Measurements from ENCODE around the gene B4GALNT4.

DNA sequence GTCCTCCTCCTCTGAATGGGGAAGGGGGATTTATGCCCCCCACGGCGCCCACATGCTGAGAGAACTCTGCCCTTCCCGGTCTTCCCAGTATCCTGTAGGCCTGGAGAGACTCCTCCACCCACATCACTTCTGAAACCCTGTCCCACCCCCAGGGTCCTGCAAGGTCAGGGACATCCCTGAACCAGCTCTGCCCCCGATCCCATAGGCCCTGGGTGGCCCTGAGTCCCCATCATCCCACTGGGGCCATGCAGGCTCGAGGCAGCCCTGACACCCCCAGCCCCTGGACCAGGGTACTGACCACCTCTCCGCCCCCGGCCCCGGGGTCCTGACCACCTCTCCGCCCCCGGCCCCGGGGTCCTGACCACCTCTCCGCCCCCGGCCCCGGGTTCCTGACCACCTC lies 11.7 kb downstream of the B4GALNT4 start:
- TF ChIP-seq, protein P1, sequence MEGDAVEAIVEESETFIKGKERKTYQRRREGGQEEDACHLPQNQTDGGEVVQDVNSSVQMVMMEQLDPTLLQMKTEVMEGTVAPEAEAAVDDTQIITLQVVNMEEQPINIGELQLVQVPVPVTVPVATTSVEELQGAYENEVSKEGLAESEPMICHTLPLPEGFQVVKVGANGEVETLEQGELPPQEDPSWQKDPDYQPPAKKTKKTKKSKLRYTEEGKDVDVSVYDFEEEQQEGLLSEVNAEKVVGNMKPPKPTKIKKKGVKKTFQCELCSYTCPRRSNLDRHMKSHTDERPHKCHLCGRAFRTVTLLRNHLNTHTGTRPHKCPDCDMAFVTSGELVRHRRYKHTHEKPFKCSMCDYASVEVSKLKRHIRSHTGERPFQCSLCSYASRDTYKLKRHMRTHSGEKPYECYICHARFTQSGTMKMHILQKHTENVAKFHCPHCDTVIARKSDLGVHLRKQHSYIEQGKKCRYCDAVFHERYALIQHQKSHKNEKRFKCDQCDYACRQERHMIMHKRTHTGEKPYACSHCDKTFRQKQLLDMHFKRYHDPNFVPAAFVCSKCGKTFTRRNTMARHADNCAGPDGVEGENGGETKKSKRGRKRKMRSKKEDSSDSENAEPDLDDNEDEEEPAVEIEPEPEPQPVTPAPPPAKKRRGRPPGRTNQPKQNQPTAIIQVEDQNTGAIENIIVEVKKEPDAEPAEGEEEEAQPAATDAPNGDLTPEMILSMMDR (IDR thresholded peaks at IDR 0.05; ENCODE audit: low read depth, low read length, missing input control) = no peak
- TF ChIP-seq REST (IDR thresholded peaks at IDR 0.05) (no peak), MAX (IDR thresholded peaks at IDR 0.05) (no peak), RAD21 (IDR thresholded peaks at IDR 0.05) (no peak), YY1 (IDR thresholded peaks at IDR 0.05) (no peak), EGR1 (IDR thresholded peaks at IDR 0.05; ENCODE audit: low read depth in 2 of 2) (no peak), SP1 (IDR thresholded peaks at IDR 0.05) (no peak), GABPA (IDR thresholded peaks at IDR 0.05 in 1 of 2, conservative IDR thresholded peaks at IDR 0.05 in 1 of 2) (no peak), TAF1 (conservative IDR thresholded peaks at IDR 0.05) (no peak)
